ENCODE results near the gene CDK5R2.

The CDK5R2 gene

DNA sequence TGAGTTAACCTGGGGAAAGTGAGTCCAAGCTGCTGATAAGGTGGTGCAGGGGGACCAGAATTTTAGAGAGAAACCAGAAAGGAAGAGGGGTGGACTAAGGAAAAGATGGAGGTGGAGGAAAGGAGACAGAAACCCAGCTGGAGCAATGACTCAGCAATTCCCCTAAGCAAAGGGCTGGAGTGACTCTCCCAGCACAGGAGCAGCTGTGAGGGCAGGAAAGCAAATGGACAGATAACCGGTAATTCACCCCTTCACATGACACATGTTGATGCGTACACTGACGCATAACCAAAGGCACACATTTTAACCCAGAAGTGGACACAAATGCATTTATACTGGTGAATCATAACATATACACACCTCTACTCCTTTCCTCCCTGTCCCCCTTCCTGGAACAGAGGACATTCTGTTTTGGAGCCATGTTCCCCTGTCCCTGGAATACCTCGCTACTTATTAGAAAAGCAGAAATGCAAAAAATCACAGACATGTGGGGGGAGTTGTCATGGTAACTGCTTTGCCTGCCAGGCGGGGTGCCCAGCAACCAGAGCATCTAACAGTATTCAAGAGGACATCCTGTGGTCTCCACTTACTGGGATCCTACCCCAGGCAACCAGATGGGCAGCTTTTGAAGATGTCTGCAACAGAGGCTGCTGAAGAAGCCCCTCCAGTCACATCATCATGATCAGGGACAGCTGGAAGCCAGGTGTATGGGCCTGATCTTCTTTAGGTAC lies 4.7 kb downstream of the CDK5R2 start:
- no peak for TF ChIP-seq CTCF (IDR thresholded peaks at IDR 0.05)

GRCh38 chr2:218970894-218971293 lies 11.4 kb downstream of the CDK5R2 start:
- TF ChIP-seq CTCF (IDR thresholded peaks at IDR 0.05): no peak

DNA sequence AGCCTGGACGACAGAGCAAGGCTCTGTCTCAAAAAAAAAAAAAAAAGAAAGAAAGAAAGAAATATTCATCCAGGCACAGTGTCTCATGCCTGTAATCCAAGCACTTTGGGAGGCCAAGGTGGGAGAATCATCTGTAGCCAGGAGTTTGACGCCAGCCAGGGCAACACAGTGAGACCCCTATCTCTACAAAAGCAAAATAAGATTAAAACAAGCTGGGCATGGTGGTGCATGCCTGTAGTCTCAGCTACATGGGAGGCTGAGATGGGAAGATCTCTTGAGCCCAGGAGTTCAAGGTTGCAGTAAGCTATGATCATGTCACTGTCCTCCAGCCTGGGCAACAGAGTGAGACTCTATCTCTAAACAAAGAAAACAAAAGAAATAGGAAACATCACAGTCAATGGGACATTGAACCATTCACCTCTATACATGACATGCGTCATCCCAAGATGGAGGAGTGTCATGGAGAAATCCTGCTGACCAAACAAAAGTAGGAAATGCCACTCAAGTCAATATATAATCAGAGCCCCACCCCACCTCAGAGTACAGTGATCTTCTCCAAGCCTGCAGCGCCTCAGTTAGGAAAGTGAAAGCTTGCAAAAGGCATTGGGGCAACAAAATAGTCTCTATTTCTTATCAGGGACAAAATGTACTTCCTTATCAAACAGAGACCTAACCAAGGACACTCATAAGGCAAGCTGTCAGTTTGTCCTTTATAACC lies 15.8 kb downstream of the CDK5R2 start:
- no peak for TF ChIP-seq CTCF (IDR thresholded peaks at IDR 0.05)

- peak; percentile 96 for TF ChIP-seq CTCF (IDR thresholded peaks at IDR 0.05)
These were observed 20.6 kb downstream of the CDK5R2 start for GRCh38 chr2:218979846-218980734.

DNA sequence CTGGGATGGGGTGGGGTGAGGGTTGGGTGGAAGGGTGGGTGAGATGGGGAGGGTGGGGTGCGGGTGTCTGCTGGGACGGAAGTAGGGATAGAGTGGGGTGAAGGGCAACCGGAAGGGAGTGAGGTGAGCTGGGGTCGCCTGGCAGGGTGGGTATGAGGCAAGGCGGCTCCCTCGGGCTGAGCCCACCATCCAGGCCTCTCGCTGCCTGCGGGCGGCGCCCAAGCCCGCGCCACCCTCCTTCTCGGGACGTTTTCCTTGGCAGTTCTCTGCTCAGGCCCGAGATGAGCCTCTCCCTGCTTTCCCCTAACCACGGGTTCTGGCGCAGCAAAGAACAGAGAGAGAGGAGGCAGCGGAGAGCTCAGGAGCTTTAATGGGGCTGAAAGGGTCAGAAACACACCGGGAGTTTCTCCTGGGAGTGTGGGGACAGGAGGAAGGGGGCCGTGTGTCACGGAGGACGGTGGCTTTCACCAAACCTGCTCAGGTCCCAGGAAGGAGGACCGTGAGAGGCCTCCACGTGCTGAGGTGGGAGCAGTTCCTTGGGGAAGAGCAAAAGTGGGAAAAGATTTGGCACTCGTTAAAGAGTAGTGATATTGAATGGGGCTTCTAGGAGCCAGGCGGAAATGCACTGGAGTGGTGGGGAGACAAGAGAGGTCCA lies 21.4 kb downstream of the CDK5R2 start:
- no peak for TF ChIP-seq CTCF (IDR thresholded peaks at IDR 0.05)

DNA sequence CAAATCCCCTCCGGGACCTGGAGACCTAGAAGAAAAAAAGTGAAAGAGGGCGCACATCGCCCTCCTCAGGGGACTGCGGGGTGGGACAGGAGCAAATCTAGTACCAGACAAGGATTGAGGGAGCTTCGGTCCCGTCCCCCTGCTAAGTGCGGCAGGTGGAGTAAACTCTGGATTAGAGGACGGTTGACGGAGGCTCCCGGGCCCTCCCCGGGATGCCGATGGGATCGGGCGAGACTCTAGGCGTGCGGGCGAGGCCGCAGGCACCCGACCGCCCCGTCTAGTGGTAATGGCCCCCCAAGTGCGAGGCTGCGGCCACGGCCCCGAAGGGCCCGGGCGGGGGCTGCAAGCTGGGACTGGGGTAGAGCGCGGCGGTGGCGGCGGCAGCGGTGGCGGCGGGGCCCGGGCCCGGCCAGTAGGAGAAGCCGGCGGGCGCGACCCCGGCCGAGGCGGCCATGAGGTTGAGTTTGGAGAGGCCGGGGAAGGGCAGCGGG lies 22.0 kb downstream of the CDK5R2 start:
- TF ChIP-seq CTCF (IDR thresholded peaks at IDR 0.05): no peak
